ENCODE measurements around the gene ZNF276. TPM values are rescaled to one million over a fixed set of nuclear protein-coding genes. Genes with fewer than 3 reads are reported as not detected.
"Not testable (repeated sequence)": the region's sequence is repeated elsewhere in the genome, so short reads cannot be mapped to it uniquely, and the experiment has no call there.

Gene ZNF276
- total RNA-seq (2022) (30.6 and 37.2 TPM in 2 replicates), Bru-seq, nascent RNA (percentile 75 among the genes with signal in this experiment), BruChase-seq, experiment 1, labeled RNA remaining after a 6-hour chase (percentile 81 among the genes with signal in this experiment), BruChase-seq, experiment 2, labeled RNA remaining after a 2-hour chase (percentile 80 among the genes with signal in this experiment)
- long read RNA-seq, partial matches to known transcripts: 7 of 54 reads
- long read RNA-seq, other reads (novel, unspliced or antisense): 47 of 54 reads

- CTCF ChIA-PET: interaction anchor here (0.8 kb wide), 1 partner anchor 21 kb away, joined by 4 read pairs; no protein-coding TSS in a partner anchor
- Mint-ChIP-seq H3K36me3 (ENCODE audit: insufficient read depth, unreplicated experiment) (peaks cover 87% of the 10 kb centered on the region), H3K27ac (ENCODE audit: unreplicated experiment) (peak within 1 kb of the TSS; percentile 81), H3K4me1 (ENCODE audit: low read depth, unreplicated experiment) (peaks cover 47% of the 10 kb centered on the region), H3K4me3 (ENCODE audit: low read depth, unreplicated experiment) (peak within 1 kb of the TSS; percentile 81), H3K9me3 (ENCODE audit: low read depth, unreplicated experiment) (no peaks in the 10 kb centered on the region), H3K27me3 (ENCODE audit: unreplicated experiment) (no peaks in the 10 kb centered on the region)
- DNase-seq: peak; percentile 92
- no TSS peak for BruUV-seq (replicated peaks)
- no peak for TF ChIP-seq CTCF (IDR thresholded peaks at IDR 0.05; ENCODE audit: unreplicated experiment)
- intact Hi-C loops (cut with micrococcal nuclease; ENCODE audit: unreplicated experiment): no loop called here
These were observed at the start of gene ZNF276, which contains the start of gene VPS9D1 for GRCh38 chr16:89720813-89721545. ZNF276 (plus strand) TSS chr16:89721537; CDS start chr16:89721641, 104 bp downstream. VPS9D1 (minus strand) TSS chr16:89720898; CDS start chr16:89720861, 37 bp downstream.

- DNase-seq; BruUV-seq (replicated peaks); H3K4me3 Mint-ChIP-seq (ENCODE audit: low read depth, unreplicated experiment); H3K4me1 Mint-ChIP-seq (ENCODE audit: low read depth, unreplicated experiment); H3K9me3 Mint-ChIP-seq (ENCODE audit: low read depth, unreplicated experiment); intact Hi-C loops (cut with micrococcal nuclease; ENCODE audit: unreplicated experiment); H3K27ac Mint-ChIP-seq (ENCODE audit: unreplicated experiment); H3K27me3 Mint-ChIP-seq (ENCODE audit: unreplicated experiment): not testable (repeated sequence)
- H3K36me3 Mint-ChIP-seq (ENCODE audit: insufficient read depth, unreplicated experiment): peaks cover 18% of the 10 kb centered on the region
- CTCF ChIA-PET: interaction anchor here (0.6 to 0.8 kb wide), 2 partner anchors 8 to 86 kb away, joined by 3 read pairs; no protein-coding TSS in a partner anchor
These were observed 49.8 kb upstream of the ZNF276 start for GRCh38 chr16:89671565-89671964.

- no peak for DNase-seq
- CTCF ChIA-PET: no interaction called here
- Mint-ChIP-seq H3K27ac (ENCODE audit: unreplicated experiment) (no peak overlapping the region), H3K4me3 (ENCODE audit: low read depth, unreplicated experiment) (no peak overlapping the region), H3K9me3 (ENCODE audit: low read depth, unreplicated experiment) (no peaks in the 10 kb centered on the region), H3K27me3 (ENCODE audit: unreplicated experiment) (no peaks in the 10 kb centered on the region), H3K4me1 (ENCODE audit: low read depth, unreplicated experiment) (no peaks in the 10 kb centered on the region), H3K36me3 (ENCODE audit: insufficient read depth, unreplicated experiment) (peaks cover 18% of the 10 kb centered on the region)
- intact Hi-C loops (cut with micrococcal nuclease; ENCODE audit: unreplicated experiment): no loop called here
- no TSS peak for BruUV-seq (replicated peaks)
- TF ChIP-seq CTCF (IDR thresholded peaks at IDR 0.05; ENCODE audit: unreplicated experiment): no peak
These were observed 49.0 kb upstream of the ZNF276 start for GRCh38 chr16:89672177-89672941.

- no peak for DNase-seq
- no peaks in the 10 kb centered on the region for H3K9me3 Mint-ChIP-seq (ENCODE audit: low read depth, unreplicated experiment)
- CTCF ChIA-PET: interaction anchor here (0.7 kb wide), 1 partner anchor 22 kb away, joined by 5 read pairs; no protein-coding TSS in a partner anchor
These were observed 43.1 kb upstream of the ZNF276 start for GRCh38 chr16:89678258-89678657.

More at GRCh38 chr16:89678258-89678657, 43.1 kb upstream of the ZNF276 start:
- intact Hi-C loops (cut with micrococcal nuclease; ENCODE audit: unreplicated experiment): no loop called here
- no peaks in the 10 kb centered on the region for H3K27me3 Mint-ChIP-seq (ENCODE audit: unreplicated experiment)
- peaks cover 7% of the 10 kb centered on the region for H3K36me3 Mint-ChIP-seq (ENCODE audit: insufficient read depth, unreplicated experiment)
- H3K27ac Mint-ChIP-seq (ENCODE audit: unreplicated experiment): no peak overlapping the region
- H3K4me1 Mint-ChIP-seq (ENCODE audit: low read depth, unreplicated experiment): no peaks in the 10 kb centered on the region
- H3K4me3 Mint-ChIP-seq (ENCODE audit: low read depth, unreplicated experiment): no peak overlapping the region
- no TSS peak for BruUV-seq (replicated peaks)
- TF ChIP-seq CTCF (IDR thresholded peaks at IDR 0.05; ENCODE audit: unreplicated experiment): no peak

Measured in Calu3 (cell line).